Measurements from ENCODE around the gene IL13RA1. TPM values are rescaled to one million over a fixed set of nuclear protein-coding genes. Genes with fewer than 3 reads are reported as not detected.

Gene IL13RA1
- total RNA-seq: 10 to 100 TPM; 13.9 to 89.6 (median 70.2) TPM

- TF ChIP-seq POLR2AphosphoS5 (IDR thresholded peaks at IDR 0.05): peak; percentile 64 to 65 (median 65)
- TF ChIP-seq POLR2A (IDR thresholded peaks at IDR 0.05): peak; percentile 56
- no peak for TF ChIP-seq CTCF (IDR thresholded peaks at IDR 0.05)
- peak; percentile 4 for TF ChIP-seq EP300 (IDR thresholded peaks at IDR 0.05; ENCODE audit: low read depth)
- in situ Hi-C loops (cut with MboI; ENCODE audit: low pct_ligation_motif_present in 1 of 4, low pct_unique_long_range_greater_than_20kb in 1 of 4, low sequenced_read_pairs in 3 of 4): no loop called here
- WGBS, 2 donors (ENCODE audit: low coverage in 1 of 2): 27 to 43% methylated on average over 3 to 48 of the region's 56 CpGs
These were observed at the start of gene IL13RA1 for GRCh38 chrX:118726887-118727685. TSS of gene IL13RA1 (plus strand) at chrX:118727606. CDS start at chrX:118727639, 33 bp downstream.

GRCh38 chrX:118679290-118679689 lies 48.1 kb upstream of the IL13RA1 start:
- H3K27me3 ChIP-seq: no peaks in the 10 kb centered on the region
- no peak overlapping the region for H3K4me3 ChIP-seq
- no peak for DNase-seq
- no peak overlapping the region for H3K27ac ChIP-seq
- no peaks in the 10 kb centered on the region for H3K36me3 ChIP-seq
- in situ Hi-C loops (cut with MboI; ENCODE audit: low pct_ligation_motif_present in 1 of 4, low pct_unique_long_range_greater_than_20kb in 1 of 4, low sequenced_read_pairs in 3 of 4) (no loop called here), intact Hi-C loops (cut with DNase I; ENCODE audit: low total_unique reads) (no loop called here)
- no peaks in the 10 kb centered on the region for H3K9me3 ChIP-seq
- TF ChIP-seq EP300 (IDR thresholded peaks at IDR 0.05; ENCODE audit: low read depth) (no peak), POLR2AphosphoS5 (IDR thresholded peaks at IDR 0.05) (no peak), CTCF (IDR thresholded peaks at IDR 0.05) (no peak), POLR2A (IDR thresholded peaks at IDR 0.05) (no peak)
- peaks cover 0 to 4% (median 2%) of the 10 kb centered on the region in 4 donors for H3K4me1 ChIP-seq
- 84% methylated on average over 1 of the region's 1 CpG; no CpG with 5 or more reads in 1 of the 2 donors for WGBS, 2 donors (ENCODE audit: low coverage in 1 of 2)

More at GRCh38 chrX:118726887-118727685, at the start of gene IL13RA1:
- Histone ChIP-seq H3K9me3 (no peaks in the 10 kb centered on the region), H3K27ac (peak within 1 kb of the TSS; percentile 95 to 99 (median 96)), H3K36me3 (no peaks in the 10 kb centered on the region), H3K27me3 (no peaks in the 10 kb centered on the region), H3K4me3 (peak within 1 kb of the TSS; percentile 67 to 94 (median 82)), H3K4me1 (peaks cover 7 to 49% (median 17%) of the 10 kb centered on the region in 4 donors)
- intact Hi-C loops (cut with DNase I; ENCODE audit: low total_unique reads): no loop called here
- peak; percentile 85 for DNase-seq

GRCh38 chrX:118682258-118683014 lies 45.0 kb upstream of the IL13RA1 start:
- Histone ChIP-seq H3K36me3 (no peaks in the 10 kb centered on the region), H3K27me3 (no peaks in the 10 kb centered on the region), H3K9me3 (no peaks in the 10 kb centered on the region), H3K27ac (peak overlapping the region in 2 of 4 donors; percentile 26 to 41), H3K4me1 (peaks cover 0 to 4% (median 0%) of the 10 kb centered on the region in 4 donors), H3K4me3 (no peak overlapping the region)
- no peak for DNase-seq
- in situ Hi-C loops (cut with MboI; ENCODE audit: low pct_ligation_motif_present in 1 of 4, low pct_unique_long_range_greater_than_20kb in 1 of 4, low sequenced_read_pairs in 3 of 4): no loop called here
- intact Hi-C loops (cut with DNase I; ENCODE audit: low total_unique reads): no loop called here
- 20 to 35% methylated on average over 1 to 2 of the region's 2 CpGs for WGBS, 2 donors (ENCODE audit: low coverage in 1 of 2)
- TF ChIP-seq EP300 (IDR thresholded peaks at IDR 0.05; ENCODE audit: low read depth): no peak

GRCh38 chrX:118685393-118685792 lies 42.0 kb upstream of the IL13RA1 start:
- intact Hi-C loops (cut with DNase I; ENCODE audit: low total_unique reads): no loop called here
- in situ Hi-C loops (cut with MboI; ENCODE audit: low pct_ligation_motif_present in 1 of 4, low pct_unique_long_range_greater_than_20kb in 1 of 4, low sequenced_read_pairs in 3 of 4): no loop called here
- no peaks in the 10 kb centered on the region for H3K27me3 ChIP-seq
- no peaks in the 10 kb centered on the region for H3K36me3 ChIP-seq
- no peaks in the 10 kb centered on the region for H3K4me1 ChIP-seq
- TF ChIP-seq POLR2AphosphoS5 (IDR thresholded peaks at IDR 0.05) (no peak), EP300 (IDR thresholded peaks at IDR 0.05; ENCODE audit: low read depth) (no peak), CTCF (IDR thresholded peaks at IDR 0.05) (no peak), POLR2A (IDR thresholded peaks at IDR 0.05) (no peak)
- no peak for DNase-seq
- H3K27ac ChIP-seq: no peak overlapping the region
- no peaks in the 10 kb centered on the region for H3K9me3 ChIP-seq
- H3K4me3 ChIP-seq: no peak overlapping the region
- WGBS, 2 donors (ENCODE audit: low coverage in 1 of 2): 60 to 63% methylated on average over 2 to 3 of the region's 3 CpGs
